ENCODE data around the gene EFCAB6.

Gene EFCAB6

DNA sequence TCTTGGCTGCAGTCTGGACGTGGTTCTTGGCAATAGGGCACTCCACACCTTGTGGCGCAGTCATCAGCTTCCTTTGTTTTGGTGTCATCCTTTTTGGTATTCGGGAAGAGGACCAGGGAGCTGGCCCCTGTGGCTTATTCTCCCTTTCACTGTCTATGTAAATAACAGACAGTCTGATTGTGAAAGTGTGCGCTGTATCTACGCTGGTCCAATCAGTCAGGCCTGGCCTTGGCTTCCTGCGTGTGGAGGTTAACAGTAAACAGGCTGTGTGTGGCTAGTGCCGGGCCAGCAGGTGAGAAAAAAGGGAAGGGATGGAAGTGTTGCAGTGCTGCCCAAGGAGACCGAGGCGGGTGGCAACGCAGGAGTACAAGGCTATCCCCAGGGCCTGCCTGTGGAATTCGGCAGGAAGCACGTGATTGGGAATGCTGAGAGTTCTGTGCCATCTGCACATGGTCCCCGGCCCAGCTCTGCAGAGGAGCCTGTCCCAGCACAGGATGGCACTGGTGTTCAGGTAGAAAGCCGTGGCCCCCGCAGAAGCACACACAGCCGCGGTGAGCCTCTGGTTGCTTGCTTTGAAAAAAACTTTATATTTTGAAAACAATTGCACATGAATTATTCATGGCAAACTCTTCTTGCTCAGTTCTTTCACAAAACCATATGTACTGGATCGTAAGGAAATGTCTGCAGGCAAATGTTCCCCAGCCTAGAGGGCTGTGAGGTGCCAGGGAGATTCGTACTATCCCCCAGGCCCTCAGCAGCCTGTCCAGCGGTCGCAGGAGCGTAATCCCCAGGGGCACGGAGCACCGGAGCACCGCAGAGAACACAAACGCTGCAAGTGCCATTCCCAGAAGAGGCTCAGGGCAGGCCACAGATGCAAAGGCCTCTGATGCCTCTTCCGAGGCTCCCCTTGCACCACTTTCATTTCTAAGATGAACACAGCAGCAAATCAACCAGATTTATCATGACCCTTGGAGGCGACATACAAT is 174.5 kb downstream of the EFCAB6 start:
- TF ChIP-seq, protein P1, sequence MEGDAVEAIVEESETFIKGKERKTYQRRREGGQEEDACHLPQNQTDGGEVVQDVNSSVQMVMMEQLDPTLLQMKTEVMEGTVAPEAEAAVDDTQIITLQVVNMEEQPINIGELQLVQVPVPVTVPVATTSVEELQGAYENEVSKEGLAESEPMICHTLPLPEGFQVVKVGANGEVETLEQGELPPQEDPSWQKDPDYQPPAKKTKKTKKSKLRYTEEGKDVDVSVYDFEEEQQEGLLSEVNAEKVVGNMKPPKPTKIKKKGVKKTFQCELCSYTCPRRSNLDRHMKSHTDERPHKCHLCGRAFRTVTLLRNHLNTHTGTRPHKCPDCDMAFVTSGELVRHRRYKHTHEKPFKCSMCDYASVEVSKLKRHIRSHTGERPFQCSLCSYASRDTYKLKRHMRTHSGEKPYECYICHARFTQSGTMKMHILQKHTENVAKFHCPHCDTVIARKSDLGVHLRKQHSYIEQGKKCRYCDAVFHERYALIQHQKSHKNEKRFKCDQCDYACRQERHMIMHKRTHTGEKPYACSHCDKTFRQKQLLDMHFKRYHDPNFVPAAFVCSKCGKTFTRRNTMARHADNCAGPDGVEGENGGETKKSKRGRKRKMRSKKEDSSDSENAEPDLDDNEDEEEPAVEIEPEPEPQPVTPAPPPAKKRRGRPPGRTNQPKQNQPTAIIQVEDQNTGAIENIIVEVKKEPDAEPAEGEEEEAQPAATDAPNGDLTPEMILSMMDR (IDR thresholded peaks at IDR 0.05), result no peak
- no peak for TF ChIP-seq ZFX (IDR thresholded peaks at IDR 0.05; ENCODE audit: borderline replicate concordance)
- H3K27ac ChIP-seq, result no peak overlapping the region

DNA sequence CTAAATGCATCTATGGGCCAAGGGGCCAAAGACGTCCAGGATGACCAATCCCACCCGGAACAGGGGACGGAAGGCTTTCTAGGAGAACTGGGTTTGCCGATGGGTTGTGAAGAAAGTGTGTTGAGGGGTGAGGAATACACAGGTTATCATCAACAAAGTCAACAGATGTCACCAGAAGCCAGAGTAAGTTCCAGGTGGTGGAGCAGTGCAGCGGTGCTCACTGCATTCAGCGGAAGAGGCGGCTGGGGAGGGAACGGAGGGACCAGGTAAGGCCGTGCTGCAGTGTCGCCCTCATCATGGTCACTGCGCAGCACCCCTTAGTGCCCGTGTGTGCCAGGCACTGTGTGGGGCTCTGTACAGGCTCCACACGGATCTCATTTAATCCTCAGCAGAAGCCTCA is 176.0 kb downstream of the EFCAB6 start:
- H3K27ac ChIP-seq, result no peak overlapping the region
- TF ChIP-seq ZFX (IDR thresholded peaks at IDR 0.05; ENCODE audit: borderline replicate concordance), result no peak
- TF ChIP-seq, protein P1 (IDR thresholded peaks at IDR 0.05), result no peak

DNA sequence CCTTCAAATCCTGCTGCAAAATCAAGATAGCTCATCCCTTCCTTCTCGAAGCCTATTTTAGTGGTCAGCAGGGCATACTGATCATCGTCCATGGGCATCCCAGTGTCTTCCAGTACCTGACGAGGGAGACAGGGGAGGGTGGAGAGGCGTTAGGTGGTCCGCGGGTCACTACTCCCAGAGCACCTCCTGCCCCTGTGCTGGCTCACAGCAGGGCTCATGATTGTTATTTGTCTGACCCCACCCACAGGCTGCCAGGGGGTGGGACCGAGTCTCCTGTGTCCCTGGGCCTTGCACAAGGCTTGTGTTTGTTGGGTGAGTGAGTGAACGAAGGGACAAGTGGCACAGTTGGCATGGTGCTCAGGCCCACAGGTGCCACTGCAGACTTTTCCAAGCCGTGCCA is 177.0 kb downstream of the EFCAB6 start:
- TF ChIP-seq, protein P1 (IDR thresholded peaks at IDR 0.05), result no peak
- TF ChIP-seq ZFX (IDR thresholded peaks at IDR 0.05; ENCODE audit: borderline replicate concordance), result no peak
- H3K27ac ChIP-seq, result no peak overlapping the region

DNA sequence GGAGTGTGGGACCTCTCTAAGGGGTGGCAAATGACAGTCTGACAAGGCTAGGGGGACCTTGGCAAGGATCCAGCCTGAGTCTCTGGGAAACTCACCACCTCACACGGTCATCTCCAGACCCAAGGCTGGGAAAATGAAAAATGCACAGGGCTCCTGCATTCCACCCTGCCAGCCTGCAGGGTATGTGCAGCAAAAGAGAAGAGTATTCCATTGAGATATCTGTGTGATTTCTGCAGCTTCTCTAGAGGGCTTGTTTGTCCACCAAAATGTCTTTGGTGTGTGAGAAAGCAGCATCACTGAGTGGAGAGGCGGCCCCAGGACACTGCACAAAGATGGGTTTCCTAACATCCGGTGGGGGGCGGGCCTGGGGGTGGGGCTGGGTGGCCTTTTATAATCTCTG is 177.8 kb downstream of the EFCAB6 start:
- TF ChIP-seq, protein P1 (IDR thresholded peaks at IDR 0.05), result no peak
- TF ChIP-seq ZFX (IDR thresholded peaks at IDR 0.05; ENCODE audit: borderline replicate concordance), result no peak
- no peak overlapping the region for H3K27ac ChIP-seq

DNA sequence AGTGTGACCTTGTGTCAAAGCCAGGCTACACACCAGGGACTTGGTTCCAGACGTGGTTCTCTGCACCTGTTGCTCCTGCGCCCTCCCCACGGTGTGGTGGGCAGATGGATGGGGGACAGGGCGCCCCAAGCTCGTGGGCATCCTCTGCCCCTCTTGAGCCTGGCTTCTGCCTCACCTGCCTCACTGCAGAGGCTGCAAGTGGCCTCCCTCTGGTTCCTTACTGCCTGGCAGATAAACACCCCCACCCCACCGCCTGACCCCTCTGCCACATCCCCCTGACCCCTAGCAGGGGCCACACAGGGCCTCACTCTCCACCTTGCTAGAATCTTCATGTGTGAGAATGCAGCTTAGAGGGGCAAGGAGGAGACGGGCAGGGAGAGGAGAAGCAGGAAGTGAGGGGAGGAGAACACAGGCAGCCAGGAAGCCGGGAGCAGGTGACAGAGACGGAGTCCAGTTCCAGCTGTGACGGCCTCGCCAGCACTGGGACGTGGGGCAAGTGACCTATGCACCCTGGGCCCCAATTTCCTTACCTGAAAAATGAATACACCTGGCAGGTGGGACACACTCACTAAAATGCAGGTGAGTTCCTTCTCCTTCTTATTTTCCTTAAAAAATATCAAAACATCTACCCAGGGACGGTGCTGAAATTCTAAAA is 178.3 kb downstream of the EFCAB6 start:
- no peak overlapping the region for H3K27ac ChIP-seq
- no peak for TF ChIP-seq ZFX (IDR thresholded peaks at IDR 0.05; ENCODE audit: borderline replicate concordance)
- TF ChIP-seq, protein P1 (IDR thresholded peaks at IDR 0.05), result no peak

DNA sequence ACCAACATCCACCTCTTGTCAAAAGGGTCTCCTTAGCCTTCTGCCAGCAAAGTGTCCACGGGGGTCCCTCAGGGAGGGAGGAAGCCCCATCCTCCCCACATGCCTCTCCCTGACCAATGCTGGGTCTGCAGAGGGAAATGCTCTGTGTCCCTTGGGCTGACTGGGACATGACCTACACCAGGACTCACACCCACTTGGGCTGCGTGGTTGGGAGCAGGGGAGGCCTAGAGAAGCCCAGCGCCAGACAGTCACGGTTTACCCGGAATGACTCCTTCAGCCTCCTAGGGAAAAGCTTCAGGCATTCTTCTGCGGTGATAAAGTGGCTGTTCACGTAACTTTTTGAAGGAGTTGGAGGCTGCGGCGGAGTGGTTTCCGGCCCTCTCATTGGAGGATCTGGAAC is 180.3 kb downstream of the EFCAB6 start:
- H3K27ac ChIP-seq, result no peak overlapping the region
- TF ChIP-seq ZFX (IDR thresholded peaks at IDR 0.05; ENCODE audit: borderline replicate concordance), result no peak

DNA sequence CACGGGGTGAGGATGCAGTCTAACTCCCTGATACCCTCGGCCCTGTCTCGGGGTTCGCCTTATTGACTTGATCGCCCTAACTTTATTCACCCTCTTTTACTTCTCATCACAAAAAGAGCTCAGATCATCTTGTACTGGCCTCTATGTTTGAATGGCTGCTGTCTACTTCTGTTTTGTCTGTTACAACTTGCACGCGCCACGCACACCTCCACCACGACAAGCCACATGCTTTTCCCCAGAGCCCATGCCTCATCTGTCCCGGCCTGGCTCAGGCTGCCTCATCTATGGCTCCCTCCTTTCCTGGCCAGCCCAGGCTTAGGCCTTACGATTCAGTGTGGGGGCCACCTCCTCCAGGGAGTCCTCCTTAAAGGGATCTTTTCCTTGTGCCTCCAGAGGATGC is 180.9 kb downstream of the EFCAB6 start:
- no peak overlapping the region for H3K27ac ChIP-seq
- TF ChIP-seq ZFX (IDR thresholded peaks at IDR 0.05; ENCODE audit: borderline replicate concordance), result no peak
- TF ChIP-seq, protein P1 (IDR thresholded peaks at IDR 0.05), result no peak
